GM21447 (cell line): ENCODE measurements around the gene RNF7.
"Not testable (repeated sequence)": the region's sequence is repeated elsewhere in the genome, so short reads cannot be mapped to it uniquely, and the experiment has no call there.

ENCODE experiments used
- ATAC-seq: cut with Tn5 transposase; IDR thresholded peaks from one replicate; pipeline ENCODE4 v1.9.1; 2021; ENCODE audit not compliant: unreplicated experiment

Gene RNF7

DNA sequence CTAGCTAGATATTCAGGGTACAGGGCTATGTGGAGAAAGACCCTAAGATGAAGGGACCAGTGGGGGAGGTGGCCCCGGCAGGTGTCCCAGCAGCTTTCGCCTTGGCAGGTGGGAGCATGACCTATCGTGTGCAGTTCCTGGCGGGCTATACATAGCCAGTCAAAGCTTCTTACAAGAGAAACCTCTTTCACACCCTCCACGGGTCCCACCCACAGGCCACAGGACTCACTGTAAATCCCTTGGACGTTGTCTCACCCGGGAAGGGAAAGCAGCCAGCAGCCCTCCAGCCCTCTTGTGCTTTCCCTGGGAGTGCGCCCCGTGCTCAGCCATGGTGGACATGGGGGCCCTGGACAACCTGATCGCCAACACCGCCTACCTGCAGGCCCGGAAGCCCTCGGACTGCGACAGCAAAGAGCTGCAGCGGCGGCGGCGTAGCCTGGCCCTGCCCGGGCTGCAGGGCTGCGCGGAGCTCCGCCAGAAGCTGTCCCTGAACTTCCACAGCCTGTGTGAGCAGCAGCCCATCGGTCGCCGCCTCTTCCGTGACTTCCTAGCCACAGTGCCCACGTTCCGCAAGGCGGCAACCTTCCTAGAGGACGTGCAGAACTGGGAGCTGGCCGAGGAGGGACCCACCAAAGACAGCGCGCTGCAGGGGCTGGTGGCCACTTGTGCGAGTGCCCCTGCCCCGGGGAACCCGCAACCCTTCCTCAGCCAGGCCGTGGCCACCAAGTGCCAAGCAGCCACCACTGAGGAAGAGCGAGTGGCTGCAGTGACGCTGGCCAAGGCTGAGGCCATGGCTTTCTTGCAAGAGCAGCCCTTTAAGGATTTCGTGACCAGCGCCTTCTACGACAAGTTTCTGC, 40.1 kb downstream of the RNF7 start:
- no peak for ATAC-seq

DNA sequence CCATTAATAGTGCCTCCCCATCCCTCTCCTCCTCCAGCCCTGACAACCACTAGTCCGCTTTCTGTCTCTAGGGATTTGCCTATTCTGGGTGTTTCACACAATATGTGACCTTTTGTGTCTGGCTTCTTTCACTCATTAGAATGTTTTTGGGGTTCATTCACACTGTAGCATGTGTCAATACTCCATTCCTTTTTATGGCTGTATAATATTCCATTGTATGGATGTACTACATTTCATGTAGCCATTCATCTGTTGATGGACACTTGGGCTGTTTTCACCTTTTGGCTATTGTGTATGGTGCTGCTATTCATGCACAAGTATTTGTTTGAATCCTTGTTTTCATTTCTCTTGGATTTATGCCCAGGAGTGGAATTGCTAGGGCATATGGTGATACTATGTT, 41.6 kb downstream of the RNF7 start:
- ATAC-seq: no peak

DNA sequence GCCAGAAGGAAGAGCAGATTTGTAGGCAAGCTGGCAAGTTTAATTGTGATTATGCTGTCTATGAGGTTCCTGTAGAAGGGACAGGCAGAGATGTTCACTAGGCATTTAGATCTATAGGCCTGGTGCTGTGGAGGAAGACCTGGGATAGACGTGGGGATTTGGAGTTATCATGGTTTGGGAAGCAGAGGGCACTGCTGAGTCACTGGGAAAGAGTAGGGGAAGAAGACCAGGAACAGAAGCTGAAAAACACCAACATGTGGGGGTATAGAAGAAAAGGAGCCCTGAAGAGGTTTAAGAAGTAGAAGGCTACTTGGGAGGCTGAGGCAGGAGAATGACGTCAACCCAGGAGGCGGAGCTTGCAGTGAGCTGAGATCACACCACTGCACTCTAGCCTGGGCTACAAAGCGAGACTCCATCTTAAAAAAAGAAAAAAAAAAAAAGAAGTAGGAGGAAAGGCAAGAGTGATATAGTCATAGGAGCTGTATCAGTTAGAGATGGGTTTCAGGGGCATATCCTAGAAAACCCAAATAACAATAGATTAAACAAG, 44.4 kb downstream of the RNF7 start:
- no peak for ATAC-seq

DNA sequence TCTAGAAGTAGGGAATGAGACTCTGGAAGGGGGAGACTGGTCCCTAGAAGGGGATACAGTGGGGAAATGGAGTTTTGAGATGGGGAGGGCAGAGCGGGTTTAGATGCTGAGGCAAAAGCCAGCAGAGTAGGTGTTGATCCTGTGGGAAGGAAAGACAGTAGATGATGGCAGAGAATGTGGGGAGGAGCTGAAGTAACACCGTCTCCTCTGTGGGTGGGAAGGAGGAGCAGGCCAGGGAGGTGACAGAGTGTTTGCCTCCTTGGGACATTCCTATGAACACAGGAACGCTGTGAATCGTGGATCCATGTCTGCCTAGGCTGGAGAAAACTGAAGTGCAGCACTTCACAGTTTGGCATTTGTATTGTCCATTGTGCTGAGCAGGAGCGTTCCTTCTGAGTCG, 45.5 kb downstream of the RNF7 start:
- no peak for ATAC-seq

DNA sequence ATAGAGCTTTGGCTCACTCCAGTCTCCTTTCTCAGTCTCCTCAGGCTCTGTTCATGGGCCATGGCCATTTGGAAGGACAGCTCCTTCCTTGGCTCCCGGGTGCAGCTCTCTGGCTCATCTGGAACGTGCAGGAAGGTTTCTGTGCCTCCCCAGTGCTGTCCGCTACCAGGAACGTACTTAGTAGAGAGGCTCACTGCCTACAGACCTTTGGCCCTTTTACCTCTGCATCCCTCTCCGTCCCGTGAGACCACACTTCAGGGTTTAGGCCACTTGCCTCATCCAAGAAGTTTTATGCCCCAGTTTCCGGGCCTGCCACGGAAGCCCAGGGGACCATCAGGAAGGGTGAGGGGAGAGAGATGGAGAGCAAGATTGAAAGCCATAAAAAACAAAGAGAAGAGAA, 46.0 kb downstream of the RNF7 start:
- ATAC-seq: no peak

DNA sequence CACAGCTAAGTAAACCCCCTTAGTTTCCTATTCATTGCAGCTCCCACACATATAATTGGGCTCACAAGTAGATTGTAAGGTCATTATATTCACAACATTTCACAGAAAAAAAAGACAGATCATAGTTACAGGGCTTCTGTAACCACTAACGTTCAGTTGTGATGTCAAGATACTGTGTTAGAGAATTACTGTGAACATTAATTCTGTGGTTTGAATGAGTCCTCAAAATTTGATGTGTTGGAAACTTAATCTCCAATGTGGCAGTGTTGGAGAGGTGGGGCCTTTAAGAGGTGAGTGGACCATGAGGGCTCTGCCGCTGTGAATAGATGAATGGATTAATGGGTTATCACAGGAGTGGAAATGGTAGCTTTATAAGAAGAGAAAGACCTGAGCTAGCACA, 46.4 kb downstream of the RNF7 start:
- ATAC-seq: no peak

DNA sequence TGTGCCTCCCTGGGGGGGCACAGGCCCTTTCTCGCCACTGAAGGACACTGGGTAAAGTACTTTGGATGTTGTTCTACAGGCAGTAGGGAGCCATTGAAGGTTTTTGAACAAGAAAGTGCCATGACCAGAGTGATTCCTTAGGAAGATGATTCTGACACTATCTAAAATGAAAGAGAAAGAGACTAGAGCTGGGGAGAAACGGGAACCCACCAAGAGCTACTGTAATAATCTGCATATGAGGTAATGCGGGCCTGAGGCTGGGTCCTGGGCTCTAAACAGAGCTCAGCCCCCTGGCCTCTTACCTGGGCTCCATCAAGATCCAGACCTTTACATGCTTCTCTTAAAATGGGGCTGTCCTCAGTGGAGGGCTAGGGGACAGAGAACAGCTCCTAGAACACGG, 50.1 kb downstream of the RNF7 start:
- ATAC-seq: no peak

DNA sequence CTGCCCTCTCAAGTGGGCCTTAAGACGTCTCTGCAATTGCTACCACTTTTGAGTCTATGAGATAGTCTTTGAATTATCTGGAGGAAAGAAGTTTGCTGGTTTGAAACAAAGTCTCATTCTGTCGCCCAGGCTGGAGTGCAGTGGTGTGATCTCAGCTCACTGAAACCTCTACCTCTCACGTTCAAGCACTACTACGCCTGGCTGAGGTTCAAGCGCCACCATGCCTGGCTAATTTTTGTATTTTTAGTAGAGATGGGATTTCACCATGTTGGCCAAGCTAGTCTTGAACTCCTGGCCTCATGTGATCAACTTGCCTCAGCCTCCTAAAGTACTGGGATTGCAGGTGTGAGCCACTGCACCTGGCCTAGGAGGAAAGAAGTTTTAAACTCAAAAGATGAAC, 50.7 kb downstream of the RNF7 start:
- ATAC-seq: not testable (repeated sequence)

DNA sequence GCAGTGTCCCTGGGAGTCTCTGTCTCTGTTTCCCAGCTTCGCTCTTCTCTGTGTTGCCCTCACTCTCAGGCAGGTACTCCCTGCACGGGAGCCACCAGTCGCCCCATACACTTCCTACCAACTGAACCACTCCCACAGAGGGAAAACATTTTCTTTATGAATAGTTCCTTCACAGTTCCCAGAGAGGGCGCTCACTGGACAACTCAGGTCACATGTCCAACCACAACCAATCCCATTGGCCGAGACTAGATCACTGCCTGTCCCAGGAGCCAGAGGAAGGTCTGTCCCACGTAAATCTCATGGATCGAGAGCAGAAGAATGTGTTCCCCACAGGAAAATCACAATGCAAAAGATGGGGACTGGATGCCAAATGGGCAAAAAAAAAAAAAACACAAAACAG, 51.2 kb downstream of the RNF7 start:
- ATAC-seq: no peak

DNA sequence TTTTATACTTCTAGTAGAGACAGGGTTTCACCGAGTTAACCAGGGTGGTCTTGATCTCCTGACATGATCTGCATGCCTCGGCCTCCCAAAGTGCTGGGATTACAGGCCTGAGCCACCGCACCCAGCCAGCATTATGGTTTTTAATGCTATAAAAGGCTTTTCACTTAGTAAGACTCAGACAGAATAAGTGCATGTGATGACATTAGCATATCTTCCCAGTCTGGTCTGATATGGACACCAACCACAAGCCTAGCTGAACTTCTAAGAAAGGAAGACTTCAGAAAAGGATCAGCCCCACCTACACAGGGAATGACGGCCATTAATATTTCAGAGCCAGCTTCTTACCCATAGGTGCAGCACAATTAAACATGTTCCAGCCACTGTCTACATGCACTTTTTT, 52.1 kb downstream of the RNF7 start:
- no peak for ATAC-seq

DNA sequence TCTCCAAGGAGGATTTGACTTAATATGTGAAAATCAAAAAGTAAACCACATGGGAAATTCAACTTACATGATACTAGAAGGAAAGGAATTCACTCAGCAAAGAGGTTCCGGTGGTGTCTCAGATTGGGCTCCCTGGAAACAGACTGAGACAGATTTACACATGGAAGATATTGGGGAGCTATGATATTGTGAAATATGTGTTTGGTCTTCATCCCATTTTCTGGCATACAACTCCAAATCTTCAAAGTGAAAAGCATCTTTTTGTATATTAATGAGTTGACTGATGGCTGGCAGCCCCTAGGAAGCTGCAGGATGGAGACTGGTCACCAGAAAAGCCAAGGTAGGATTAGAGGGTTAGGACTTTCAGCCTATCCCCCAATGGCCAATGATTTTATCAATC, 54.4 kb downstream of the RNF7 start:
- no peak for ATAC-seq

DNA sequence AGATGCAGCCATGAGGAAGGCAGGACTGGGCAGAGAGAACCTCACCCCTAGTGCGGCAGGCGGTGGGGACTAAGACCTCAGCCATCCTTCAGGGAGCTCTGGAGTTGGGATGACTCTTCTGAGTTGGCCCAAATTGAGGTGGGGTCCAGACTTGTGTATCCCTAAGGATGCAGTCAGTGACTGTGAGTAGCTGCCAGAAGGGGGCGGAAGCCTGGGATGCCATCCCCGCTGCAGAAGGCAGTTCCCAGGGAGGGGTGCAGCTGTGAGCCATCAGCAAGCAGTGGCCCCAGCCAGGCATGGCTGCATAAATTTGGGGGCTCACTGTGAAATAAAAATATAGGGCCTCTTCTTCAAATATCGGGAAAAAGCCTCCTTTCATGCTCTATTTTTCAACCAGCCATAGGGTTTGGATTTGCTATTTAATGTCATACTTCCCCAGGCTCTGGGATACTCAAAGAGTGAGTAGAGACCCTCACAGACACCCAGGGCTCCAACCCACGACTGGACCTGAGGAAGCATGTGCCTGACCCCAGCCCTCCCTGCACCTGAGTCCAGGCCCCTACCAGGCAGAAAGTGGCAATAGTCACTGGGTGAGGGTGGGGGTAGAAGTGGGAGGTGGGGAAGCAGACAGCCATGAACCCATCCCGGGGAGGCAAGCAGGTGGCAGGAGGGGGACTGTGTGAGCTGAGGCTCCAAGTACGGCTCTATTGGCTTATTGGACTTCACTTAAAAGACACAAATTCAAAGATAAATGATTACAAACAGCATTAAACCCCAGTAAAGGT, 55.6 kb downstream of the RNF7 start:
- ATAC-seq: no peak

DNA sequence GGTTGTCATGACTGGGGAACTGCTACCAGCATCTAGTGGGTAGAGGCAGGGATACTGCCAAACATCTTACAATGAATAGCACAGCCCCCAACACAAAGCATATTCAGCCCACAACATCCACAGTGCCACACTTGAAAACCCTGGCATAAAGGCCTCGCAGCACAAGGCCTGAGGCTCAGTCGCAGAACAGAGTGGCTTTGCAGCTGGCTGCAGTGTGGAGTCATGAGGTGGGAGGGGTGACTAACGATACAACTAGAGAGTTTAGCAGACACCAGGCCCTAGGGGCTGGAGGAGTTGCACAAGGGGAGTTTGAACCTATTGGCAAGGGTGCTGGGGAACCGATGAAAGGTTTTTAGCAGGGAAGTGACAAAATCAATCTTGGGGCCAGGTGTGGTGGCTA, 57.2 kb downstream of the RNF7 start:
- no peak for ATAC-seq

DNA sequence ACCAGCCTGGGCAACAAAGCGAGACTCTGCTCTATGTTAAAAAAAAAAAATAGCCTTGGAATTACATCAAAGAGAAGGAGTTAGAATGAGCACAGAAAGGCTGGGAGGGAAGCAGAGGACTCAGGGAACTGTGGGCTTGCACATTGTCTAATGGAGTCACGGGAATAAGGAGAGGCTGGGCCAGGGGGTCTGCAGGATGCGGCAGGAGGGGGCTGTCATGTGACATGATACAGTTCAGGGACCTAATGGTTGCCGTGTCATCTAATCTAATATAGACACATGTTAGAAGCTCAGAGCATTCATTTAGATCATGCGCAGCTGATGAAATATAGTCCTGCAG, 57.6 kb downstream of the RNF7 start:
- ATAC-seq: no peak

DNA sequence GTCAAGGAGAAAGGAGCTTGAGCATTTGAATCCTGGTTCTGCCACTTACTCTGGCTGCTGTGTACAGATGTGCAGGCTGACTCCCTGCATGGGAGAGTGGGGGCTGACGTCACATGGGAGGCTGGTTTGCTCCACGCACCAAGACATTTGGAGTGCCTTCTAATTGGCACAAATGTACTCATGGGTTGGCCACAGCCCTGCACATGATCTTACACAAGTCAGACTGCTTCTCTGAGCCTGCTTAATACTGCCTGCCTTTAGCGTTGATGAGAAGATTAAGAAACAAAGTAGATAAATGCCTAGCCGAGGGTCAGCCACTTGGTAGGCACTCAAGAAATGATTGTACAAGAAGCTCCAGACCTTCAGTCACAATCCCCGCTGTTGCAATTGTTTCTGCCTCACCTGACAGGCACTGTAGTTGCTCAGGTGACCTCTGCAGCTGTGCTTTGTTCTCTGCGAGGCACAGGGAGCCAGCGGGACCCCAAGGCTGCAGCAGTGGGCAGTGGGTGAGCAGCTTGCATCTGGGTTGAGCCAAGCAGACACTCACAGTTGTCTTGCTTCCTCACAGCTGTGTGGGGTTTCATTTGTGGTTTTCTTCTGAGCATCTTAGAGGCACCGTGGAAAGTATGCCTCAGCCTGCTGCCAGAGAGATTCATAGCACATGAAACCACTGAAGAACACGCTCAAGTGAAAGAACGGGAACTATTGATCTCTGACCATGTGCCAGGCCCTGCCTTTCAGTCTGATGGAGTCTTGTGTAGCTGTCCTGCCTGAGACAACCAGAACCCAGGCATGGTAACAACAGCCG, 58.2 kb downstream of the RNF7 start:
- peak; percentile 95 for ATAC-seq
